ENCODE results near the gene HNRNPM.
"Not testable (repeated sequence)": the region's sequence is repeated elsewhere in the genome, so short reads cannot be mapped to it uniquely, and the experiment has no call there.

The HNRNPM gene, protein sequence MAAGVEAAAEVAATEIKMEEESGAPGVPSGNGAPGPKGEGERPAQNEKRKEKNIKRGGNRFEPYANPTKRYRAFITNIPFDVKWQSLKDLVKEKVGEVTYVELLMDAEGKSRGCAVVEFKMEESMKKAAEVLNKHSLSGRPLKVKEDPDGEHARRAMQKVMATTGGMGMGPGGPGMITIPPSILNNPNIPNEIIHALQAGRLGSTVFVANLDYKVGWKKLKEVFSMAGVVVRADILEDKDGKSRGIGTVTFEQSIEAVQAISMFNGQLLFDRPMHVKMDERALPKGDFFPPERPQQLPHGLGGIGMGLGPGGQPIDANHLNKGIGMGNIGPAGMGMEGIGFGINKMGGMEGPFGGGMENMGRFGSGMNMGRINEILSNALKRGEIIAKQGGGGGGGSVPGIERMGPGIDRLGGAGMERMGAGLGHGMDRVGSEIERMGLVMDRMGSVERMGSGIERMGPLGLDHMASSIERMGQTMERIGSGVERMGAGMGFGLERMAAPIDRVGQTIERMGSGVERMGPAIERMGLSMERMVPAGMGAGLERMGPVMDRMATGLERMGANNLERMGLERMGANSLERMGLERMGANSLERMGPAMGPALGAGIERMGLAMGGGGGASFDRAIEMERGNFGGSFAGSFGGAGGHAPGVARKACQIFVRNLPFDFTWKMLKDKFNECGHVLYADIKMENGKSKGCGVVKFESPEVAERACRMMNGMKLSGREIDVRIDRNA

DNA sequence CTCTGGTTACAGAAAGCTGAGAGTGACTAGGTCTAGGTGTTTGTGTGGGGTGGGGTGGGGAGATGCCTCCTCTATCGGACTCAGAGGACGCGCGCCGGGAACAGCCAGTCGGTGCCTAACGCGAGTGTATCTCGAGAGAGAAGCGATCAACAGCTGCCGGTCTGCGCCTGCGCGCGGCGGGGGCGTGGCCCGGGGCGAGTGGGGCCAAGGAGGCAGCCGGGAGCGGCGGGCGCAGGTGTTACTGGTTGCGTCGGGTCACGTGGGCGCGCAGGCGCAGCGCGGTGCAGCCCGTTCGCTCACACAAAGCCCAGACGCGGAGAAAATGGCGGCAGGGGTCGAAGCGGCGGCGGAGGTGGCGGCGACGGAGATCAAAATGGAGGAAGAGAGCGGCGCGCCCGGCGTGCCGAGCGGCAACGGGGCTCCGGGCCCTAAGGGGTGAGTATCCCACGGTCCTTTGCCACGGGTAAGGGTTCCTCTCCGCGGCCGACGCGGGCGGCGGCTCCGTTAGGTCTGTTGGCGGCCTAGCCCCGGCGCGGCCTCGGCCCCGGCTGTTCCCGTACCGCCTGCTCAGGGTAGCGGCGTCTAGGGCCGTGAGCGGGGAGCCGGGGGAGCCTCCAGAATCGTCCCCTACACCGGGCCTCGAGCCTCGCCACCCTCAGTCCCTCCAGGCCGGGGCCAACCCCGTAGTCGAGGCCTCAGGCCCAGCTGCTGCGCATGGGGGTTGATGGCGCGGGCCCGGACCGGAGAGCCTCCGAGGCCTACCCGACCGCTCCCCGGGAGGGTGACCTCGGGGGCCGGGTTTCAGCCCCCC, at the start of gene HNRNPM:
Gene HNRNPM, plus strand, starts transcription at position 299 of the 811 bp plus-strand sequence. Its CDS starts 24 bp downstream, at position 323.
- DNase-seq = peak; percentile 100

DNA sequence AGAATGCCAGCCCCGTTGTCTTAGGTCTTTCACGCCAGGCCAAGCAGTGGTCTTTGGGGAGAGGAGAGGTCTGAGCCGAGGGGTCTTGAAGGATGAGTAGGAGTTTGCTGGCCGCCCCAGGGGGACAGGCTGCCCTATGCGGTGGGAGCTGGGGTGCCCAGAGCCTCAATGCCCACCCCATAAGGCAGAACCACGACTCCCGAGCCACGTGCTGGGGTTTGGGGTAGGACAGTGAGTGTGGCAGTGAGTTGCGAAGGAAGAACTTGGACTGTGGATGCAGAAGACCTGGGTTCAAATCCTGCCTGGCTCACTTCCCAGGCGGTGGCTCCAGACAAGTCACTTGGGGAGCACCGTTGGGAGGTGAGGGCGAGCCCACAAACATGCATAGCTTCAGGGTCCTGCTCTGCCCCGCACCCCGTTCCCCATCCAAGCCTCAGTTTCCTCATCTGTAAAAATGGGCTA, 49.1 kb upstream of the HNRNPM start:
- no peak for DNase-seq

DNA sequence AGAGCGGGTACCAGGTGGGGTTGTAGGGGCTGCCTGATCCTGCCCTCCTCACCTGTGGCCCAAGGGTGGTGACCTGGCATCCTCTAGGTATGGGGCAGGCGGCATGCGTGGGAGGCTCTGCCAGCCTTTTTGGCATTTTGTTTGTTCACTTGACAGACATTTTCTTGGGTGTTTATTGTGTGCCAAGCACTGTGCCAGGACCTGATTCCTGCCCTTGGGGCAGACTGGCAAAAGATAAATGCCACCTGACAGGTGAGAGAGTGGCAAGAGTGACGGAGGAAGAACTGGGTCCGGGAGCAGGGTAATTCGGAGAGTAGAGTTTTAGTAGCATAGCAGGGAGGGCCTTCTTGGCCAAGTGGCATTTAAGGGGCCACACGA, 48.6 kb upstream of the HNRNPM start:
- DNase-seq = no peak

GRCh38 chr19:8396563-8397203, 48.1 kb upstream of the HNRNPM start:
- DNase-seq = peak; percentile 77

GRCh38 chr19:8397271-8397670, 47.5 kb upstream of the HNRNPM start:
- DNase-seq = no peak

DNA sequence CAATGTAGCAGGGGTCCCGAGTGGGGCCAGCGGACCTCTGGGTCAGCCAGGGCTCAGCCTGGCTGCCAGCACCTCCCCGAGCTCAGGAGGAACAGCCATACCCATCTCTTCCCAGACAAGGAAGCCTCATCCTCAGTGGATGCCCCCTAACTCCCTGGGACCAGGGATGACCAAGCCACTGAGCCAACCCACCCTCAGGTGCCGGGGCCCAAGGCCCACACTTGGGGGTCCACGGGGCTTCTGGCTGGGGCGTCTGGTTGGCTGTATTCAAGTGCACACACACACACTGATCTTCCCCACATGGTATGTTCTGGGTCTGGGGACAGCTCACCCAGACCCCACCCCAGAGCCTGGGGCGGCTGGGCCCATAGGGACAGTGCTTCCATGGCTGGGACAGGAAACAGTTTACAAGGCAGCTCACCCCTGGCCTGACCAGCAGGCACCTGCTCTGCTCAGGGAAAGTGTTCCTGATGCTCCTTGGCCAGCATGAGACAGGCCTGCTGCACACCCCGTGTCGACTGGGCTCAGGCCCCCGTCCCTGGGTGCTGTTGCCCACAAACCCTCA, 46.9 kb upstream of the HNRNPM start:
- no peak for DNase-seq

DNA sequence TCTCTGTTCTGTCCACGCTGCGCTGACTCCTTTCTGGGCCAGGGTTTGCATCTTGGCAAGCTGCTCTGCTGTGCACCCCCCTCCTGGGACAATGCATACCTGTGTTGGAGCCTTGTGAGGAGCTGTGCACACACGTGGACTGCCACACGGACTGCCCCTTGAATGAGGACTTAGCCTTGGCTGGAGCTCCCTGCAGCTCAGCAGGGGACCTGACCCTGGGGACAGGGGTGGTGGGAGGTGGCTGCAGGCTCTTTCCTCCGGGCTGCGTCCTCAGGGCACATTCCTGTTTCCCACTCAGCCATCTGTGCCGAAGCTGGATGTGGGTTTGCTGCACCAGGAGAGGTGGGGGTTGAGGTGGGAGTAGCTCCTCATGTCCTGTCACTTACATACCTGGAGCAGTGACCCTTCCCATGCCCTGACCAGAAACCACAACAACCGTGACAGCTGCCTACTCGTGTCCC, 46.4 kb upstream of the HNRNPM start:
- DNase-seq = no peak

- DNase-seq = no peak
Measured at GRCh38 chr19:8399681-8400188, 45.0 kb upstream of the HNRNPM start.

GRCh38 chr19:8401981-8402411, 42.8 kb upstream of the HNRNPM start:
- no peak for DNase-seq

DNA sequence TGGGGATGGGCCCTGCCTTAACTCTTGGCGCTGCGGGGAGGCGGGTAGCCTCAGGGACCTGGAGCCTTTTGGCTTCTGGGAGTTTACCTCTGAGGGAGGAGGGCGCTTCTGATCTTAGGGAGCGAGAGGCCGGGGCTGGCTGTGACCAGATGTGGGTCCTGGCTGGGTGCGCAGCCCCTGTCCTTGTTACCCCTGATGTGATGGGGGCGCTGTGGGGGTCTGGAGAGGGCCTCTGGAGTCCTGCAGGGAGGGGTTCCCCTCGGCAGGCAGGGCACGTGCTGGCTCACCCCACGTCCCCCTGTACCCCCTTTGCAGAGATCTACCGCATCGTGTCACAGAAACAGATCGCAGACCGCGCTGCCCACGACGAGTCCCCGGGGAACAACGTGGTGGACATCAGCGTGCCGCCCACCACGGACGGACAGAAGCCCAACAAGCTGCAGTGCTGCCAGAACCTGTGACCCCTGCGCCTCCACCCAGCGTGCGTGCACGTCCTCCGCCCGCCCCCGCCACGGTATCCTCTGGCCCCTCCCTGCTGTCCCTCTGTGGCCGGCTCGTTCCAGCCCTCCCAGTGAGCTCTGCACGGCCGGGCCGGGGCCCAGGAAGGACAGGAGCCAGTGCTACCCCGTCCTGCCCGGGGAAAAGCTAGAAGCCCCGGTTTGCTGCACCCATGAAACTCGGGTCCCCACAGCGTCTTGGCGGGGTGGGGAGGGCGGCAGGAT, 41.5 kb upstream of the HNRNPM start:
- no peak for DNase-seq

- DNase-seq = no peak
Measured at GRCh38 chr19:8403820-8404109, 41.0 kb upstream of the HNRNPM start.

DNA sequence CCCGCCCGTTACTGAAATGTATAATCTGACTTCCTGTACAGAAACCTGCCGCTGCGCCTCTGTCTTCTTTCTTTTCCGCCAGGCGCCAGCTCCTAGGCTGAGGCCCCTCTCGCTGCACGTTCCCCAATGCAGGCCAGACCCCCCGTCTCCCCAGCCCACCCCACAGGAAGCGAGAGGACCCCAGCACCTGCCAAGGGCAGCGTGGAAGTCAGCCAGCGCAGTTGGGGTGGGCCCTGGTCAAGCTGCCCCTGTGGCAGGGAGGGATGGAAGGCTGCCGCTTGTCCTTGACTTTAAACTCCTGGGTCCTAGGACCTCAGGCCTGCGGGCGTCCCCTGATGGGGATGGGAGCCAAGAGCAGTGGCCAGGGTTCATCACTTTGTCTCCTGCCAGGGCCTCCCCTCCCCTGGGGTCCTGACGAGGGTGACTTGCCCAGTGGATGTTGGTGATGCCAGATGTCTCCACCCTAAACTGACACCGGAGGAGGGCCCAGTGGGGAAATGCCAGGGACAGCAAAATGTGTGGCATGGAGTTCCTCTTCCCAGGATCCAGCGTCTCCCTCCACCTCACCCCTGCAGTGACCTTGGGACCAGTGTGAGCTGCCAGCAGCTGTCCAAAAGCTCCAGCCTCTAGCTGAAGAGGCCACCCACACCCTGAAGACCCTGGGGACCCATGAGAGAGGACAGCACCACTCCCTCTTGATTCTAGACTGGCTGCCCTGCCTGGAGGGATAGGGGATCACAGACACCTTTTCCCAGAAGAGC, 40.2 kb upstream of the HNRNPM start:
- no peak for DNase-seq

- DNase-seq = not testable (repeated sequence)
Measured at GRCh38 chr19:8410718-8411117, 34.1 kb upstream of the HNRNPM start.

GRCh38 chr19:8412783-8413628, 31.8 kb upstream of the HNRNPM start, which contains the start of gene MARCHF2:
MARCHF2 (plus strand) TSS chr19:8413305; CDS start chr19:8421841, 8,536 bp downstream.
- peak; percentile 99 for DNase-seq

DNA sequence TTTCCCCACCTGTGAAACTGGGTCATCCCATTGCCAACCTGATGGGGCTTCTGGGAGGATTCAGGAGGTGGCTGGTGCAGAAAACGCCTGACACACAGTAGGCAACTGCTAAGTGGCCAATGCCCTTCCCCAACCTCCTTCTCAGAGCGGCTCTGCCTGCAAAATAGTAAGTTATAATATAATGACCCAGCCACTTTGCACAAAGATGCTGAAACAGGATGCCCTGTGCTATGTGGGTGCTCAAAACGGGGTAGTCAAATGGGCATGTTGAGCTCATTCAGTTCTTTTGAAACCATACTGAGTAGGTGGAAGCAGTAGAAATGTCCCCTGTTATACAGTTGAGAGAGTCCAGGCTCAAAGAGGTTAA, 31.2 kb upstream of the HNRNPM start:
- peak; percentile 61 for DNase-seq

- DNase-seq = peak; percentile 42
Measured at GRCh38 chr19:8416796-8417195, 28.0 kb upstream of the HNRNPM start.

DNA sequence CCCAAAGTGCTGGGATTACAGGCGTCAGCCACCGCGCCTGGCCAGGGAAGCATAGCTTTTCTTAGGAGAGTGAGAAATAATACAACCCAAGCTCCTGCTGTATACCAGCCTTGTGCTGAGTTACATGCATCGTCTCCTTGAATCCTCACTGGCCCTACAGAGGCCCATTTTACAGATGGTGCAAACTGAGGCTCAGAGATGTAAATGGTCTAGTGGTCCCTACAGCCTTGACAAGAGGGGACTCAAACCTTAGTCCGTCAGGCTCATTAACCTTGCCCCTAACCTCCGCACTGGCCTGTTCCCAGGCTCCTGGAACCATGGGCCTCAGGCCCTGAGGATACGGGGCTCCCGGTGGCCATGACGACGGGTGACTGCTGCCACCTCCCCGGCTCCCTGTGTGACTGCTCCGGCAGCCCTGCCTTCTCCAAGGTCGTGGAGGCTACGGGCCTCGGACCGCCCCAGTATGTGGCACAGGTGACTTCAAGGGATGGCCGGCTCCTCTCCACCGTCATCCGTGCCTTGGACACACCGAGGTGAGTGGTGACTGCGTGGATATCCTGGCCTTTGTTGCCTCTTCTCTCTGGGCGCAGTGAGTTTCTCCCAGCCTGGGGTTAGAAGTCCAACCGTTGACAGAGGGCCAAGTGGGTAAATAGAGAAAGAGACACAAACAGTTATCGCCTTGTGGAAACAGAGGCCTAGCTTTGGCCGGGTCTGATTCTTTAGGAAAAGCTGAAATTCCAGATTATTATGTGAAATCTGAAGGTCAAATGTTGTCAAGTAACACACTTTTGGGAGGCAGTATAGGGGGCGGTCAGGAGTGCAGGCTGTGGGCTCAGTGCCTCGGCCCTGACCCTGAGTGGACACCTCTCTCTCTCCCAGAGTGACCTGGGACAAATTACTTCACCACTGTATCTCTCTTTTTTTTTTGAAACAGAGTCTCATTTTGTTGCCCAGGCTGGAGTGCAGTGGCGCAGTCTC, 23.0 kb upstream of the HNRNPM start:
- DNase-seq = no peak

GRCh38 chr19:8423817-8424223, 21.0 kb upstream of the HNRNPM start:
- peak; percentile 95 for DNase-seq
